Testis (tissue), 2 donors: ENCODE data around the gene SSTR4.

Source experiments
- POLR2A ChIP-seq: fragments of 450-650 bp; IDR thresholded peaks from one replicate; pipeline ENCODE4 v1.6.1; 2017; ENCODE audit warnings: antibody characterized with exemption, mild to moderate bottlenecking, moderate library complexity
- TF ChIP-seq, protein P1 (sequence below), 3 experiments: fragments of 450-650 bp in 2 of 3; fragments of 200-600 bp in 1 of 3; sonication (generic) in 1 of 3; IDR thresholded peaks; one replicate each; pipeline ENCODE4 v1.5.1; 2016 to 2019; ENCODE audit warnings: antibody characterized with exemption in 3 of 3, mild to moderate bottlenecking in 2 of 3, moderate library complexity in 1 of 3

DNA sequence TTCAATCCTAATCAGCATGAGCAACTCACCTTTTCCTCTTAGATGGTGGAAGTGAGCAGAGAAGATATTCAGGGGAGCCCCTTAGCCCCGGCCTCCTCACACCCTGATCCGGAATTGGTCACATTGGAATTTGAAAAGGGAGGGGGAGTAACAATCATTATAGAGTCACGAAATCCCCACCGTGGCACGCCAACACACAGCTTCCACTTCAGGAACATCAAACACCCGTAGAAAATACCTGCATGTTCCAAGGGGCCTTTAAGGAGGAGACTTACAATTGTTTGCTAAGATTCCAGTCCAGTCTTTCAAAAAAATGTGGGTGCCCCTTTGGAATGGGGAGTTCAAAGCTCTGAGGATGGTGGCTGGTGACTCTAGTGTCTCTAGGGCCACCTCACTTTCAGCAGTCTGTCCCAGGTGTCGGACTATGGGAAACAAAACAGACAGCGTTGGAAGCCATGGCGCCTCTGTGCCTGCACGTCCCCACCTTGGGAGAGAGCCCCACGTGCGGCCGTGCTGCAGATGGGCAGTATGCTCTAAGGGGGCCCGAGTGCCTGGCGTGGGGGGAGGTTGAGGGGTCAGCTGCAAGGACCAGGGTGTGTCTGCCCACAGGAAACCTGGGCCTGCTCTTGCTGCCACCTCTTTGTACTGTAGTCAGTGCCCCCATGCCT lies 48.6 kb downstream of the SSTR4 start:
- TF ChIP-seq, protein P1, sequence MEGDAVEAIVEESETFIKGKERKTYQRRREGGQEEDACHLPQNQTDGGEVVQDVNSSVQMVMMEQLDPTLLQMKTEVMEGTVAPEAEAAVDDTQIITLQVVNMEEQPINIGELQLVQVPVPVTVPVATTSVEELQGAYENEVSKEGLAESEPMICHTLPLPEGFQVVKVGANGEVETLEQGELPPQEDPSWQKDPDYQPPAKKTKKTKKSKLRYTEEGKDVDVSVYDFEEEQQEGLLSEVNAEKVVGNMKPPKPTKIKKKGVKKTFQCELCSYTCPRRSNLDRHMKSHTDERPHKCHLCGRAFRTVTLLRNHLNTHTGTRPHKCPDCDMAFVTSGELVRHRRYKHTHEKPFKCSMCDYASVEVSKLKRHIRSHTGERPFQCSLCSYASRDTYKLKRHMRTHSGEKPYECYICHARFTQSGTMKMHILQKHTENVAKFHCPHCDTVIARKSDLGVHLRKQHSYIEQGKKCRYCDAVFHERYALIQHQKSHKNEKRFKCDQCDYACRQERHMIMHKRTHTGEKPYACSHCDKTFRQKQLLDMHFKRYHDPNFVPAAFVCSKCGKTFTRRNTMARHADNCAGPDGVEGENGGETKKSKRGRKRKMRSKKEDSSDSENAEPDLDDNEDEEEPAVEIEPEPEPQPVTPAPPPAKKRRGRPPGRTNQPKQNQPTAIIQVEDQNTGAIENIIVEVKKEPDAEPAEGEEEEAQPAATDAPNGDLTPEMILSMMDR (IDR thresholded peaks at IDR 0.05), result no peak
- TF ChIP-seq POLR2A, result no peak
